Endothelial cell (in vitro differentiated cells): ENCODE measurements around the gene XPO5. TPM values are rescaled to one million over a fixed set of nuclear protein-coding genes. Genes with fewer than 3 reads are reported as not detected.
"Not testable (repeated sequence)": the region's sequence is repeated elsewhere in the genome, so short reads cannot be mapped to it uniquely, and the experiment has no call there.

ENCODE experiments used
- DNase-seq: peaks from one replicate; pipeline ENCODE4 v3.0.0; 2021; ENCODE audit warnings: low spot score
- H3K27ac Mint-ChIP-seq: one replicate; pipeline ENCODE4 v1.8.0; 2021; ENCODE audit warnings: mixed read lengths, inconsistent platforms; ENCODE audit not compliant: unreplicated experiment
- H3K27me3 Mint-ChIP-seq: one replicate; pipeline ENCODE4 v1.8.0; 2021; ENCODE audit warnings: mild to moderate bottlenecking, moderate library complexity, mixed read lengths, inconsistent platforms; ENCODE audit not compliant: unreplicated experiment
- H3K36me3 Mint-ChIP-seq: one replicate; pipeline ENCODE4 v1.8.0; 2021; ENCODE audit warnings: mild to moderate bottlenecking, low read depth, mixed read lengths, inconsistent platforms; ENCODE audit not compliant: unreplicated experiment
- H3K4me1 Mint-ChIP-seq: one replicate; pipeline ENCODE4 v1.8.0; 2021; ENCODE audit warnings: mild to moderate bottlenecking, mixed read lengths, inconsistent platforms; ENCODE audit not compliant: unreplicated experiment
- H3K4me3 Mint-ChIP-seq: one replicate; pipeline ENCODE4 v1.8.0; 2021; ENCODE audit warnings: mild to moderate bottlenecking, mixed read lengths, inconsistent platforms; ENCODE audit not compliant: unreplicated experiment
- H3K9me3 Mint-ChIP-seq: one replicate; pipeline ENCODE4 v1.8.0; 2021; ENCODE audit warnings: mixed read lengths, inconsistent platforms; ENCODE audit not compliant: unreplicated experiment
- total RNA-seq: library from RNA; stranded (reverse); fragmentation: NEBNext Ultra II Directional; extraction: Animal tissue kit (Norgen Biotek cat#: 25700); gene quantifications from one replicate; pipeline ENCODE4 v1.2.1, GENCODE V29; 2021; ENCODE audit not compliant: unreplicated experiment
- TF ChIP-seq, protein P1 (sequence below): fragments of 200-600 bp; sonication (generic); IDR thresholded peaks from one replicate; pipeline ENCODE4 v1.5.0; 2021; ENCODE audit warnings: antibody characterized with exemption; ENCODE audit not compliant: unreplicated experiment

XPO5 gene
- total RNA-seq, 1 donor from 2014 or later: 37.6 TPM

DNA sequence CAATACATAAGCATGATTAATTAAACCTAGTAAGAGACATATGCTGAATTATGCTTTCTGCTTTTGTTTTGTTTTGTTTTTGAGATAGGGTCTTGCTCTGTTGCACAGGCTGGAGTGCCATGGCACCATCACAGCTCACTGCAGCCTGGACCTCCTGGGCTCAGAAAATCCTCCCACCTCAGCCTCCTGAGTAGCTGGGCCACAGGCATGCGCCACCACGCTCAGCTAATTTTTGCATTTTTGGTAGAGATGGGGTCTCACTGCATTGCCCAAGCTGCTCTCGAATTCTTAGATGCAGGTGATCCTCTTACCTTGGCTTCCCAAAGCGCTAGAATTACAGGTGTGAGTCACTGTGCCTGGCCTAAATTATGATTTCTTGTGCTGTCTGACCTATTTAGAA, 3.8 kb downstream of the XPO5 start:
- Mint-ChIP-seq H3K36me3 (peaks cover 20% of the 10 kb centered on the region), H3K4me1 (peaks cover 8% of the 10 kb centered on the region), H3K9me3 (no peaks in the 10 kb centered on the region), H3K27ac (no peak overlapping the region), H3K27me3 (peaks cover 8% of the 10 kb centered on the region), H3K4me3 (no peak overlapping the region)
- TF ChIP-seq, protein P1, sequence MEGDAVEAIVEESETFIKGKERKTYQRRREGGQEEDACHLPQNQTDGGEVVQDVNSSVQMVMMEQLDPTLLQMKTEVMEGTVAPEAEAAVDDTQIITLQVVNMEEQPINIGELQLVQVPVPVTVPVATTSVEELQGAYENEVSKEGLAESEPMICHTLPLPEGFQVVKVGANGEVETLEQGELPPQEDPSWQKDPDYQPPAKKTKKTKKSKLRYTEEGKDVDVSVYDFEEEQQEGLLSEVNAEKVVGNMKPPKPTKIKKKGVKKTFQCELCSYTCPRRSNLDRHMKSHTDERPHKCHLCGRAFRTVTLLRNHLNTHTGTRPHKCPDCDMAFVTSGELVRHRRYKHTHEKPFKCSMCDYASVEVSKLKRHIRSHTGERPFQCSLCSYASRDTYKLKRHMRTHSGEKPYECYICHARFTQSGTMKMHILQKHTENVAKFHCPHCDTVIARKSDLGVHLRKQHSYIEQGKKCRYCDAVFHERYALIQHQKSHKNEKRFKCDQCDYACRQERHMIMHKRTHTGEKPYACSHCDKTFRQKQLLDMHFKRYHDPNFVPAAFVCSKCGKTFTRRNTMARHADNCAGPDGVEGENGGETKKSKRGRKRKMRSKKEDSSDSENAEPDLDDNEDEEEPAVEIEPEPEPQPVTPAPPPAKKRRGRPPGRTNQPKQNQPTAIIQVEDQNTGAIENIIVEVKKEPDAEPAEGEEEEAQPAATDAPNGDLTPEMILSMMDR: no peak
- no peak for DNase-seq

DNA sequence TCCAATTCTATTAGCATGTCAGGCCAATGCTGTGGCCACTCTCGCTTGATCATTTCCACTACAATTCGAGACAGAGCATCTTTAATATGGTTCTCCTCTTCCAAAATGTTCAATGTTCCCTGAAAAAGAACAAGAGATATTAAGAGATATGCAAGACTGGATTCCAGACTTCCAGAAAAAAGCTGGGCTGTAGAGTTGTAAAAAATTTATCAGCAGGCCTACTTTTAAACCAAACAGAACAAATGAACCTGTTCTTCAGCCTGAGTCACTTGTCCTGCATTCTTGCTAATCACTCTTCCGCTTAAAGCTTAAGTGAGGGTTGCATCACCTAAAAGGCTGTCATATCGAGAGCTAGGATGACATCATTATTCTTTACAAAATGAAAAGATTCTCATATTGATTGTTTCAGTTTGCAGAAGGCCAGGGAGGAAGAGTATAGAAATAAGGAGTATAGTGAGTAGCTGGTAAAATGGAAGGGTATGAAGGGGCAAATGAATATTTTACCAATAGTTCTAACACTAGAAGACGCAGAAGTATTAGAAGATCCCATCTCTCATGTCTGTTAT, 4.9 kb downstream of the XPO5 start:
- H3K9me3 Mint-ChIP-seq: no peaks in the 10 kb centered on the region
- DNase-seq: no peak
- no peak overlapping the region for H3K4me3 Mint-ChIP-seq
- H3K27ac Mint-ChIP-seq: no peak overlapping the region
- peaks cover 20% of the 10 kb centered on the region for H3K36me3 Mint-ChIP-seq
- peaks cover 6% of the 10 kb centered on the region for H3K27me3 Mint-ChIP-seq
- H3K4me1 Mint-ChIP-seq: peaks cover 7% of the 10 kb centered on the region
- TF ChIP-seq, protein P1: no peak

GRCh38 chr6:43559328-43559727, 16.5 kb downstream of the XPO5 start:
- Mint-ChIP-seq H3K4me3 (no peak overlapping the region), H3K27ac (no peak overlapping the region), H3K36me3 (peaks cover 27% of the 10 kb centered on the region), H3K4me1 (no peaks in the 10 kb centered on the region), H3K27me3 (peaks cover 1% of the 10 kb centered on the region), H3K9me3 (no peaks in the 10 kb centered on the region)
- DNase-seq: no peak
- TF ChIP-seq, protein P1: no peak

- not testable (repeated sequence) for H3K27me3 Mint-ChIP-seq, H3K9me3 Mint-ChIP-seq, H3K27ac Mint-ChIP-seq, H3K4me3 Mint-ChIP-seq, DNase-seq, H3K4me1 Mint-ChIP-seq
- H3K36me3 Mint-ChIP-seq: peaks cover 33% of the 10 kb centered on the region
These were observed 18.2 kb downstream of the XPO5 start for GRCh38 chr6:43557620-43558019.

DNA sequence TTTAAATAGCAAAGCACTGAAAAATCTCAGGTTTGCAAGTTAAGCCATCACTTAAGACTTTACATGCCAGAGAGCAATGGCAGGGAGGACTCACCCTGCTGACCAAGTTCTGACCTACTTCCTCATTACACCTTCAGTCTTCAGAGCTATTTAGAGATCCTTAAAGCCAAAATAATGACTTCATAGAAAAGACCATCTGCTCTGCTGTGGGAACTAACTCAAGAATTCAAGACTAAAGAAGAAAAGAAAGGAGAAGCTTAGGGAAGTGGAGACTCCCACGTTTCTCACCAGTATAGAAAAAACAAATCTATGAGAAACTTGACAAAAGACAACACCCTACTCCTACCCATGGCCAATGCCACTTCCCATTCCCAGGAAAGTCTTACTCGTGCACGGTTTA, 28.6 kb downstream of the XPO5 start:
- H3K4me3 Mint-ChIP-seq: no peak overlapping the region
- no peaks in the 10 kb centered on the region for H3K27me3 Mint-ChIP-seq
- no peak overlapping the region for H3K27ac Mint-ChIP-seq
- no peaks in the 10 kb centered on the region for H3K9me3 Mint-ChIP-seq
- peaks cover 27% of the 10 kb centered on the region for H3K36me3 Mint-ChIP-seq
- TF ChIP-seq, protein P1: no peak
- DNase-seq: no peak
- H3K4me1 Mint-ChIP-seq: no peaks in the 10 kb centered on the region
